ENCODE results near the gene CGREF1. TPM values are rescaled to one million over a fixed set of nuclear protein-coding genes. Genes with fewer than 3 reads are reported as not detected.

CGREF1 gene
- polyA plus RNA-seq, 1 donor from 2014 or later, result 24.5 TPM

DNA sequence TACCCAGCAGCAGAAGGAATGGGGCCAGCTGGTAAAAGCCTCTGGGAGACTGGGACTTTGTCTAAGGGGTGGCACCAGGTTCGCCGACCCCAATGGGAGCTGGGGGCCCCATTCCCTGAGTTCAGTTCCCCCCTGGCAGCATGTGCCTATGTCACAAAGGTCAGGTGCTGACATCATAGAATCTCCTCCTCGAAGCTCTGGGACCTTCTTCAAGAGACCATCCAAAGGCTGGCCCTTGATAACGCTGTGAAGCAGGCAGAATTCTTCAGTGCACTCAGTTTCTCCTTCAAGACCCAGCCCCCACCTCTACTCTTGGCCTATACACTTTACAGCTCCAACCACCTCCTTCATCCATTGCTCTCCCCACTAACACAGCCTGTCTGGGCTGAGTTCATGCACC lies 20.4 kb upstream of the CGREF1 start, which contains the start of gene PRR30:
TSS of gene PRR30 (minus strand) at position 101 of the 400 bp plus-strand sequence. CDS start 1,081 bp downstream, outside the sequence.
- TF ChIP-seq EP300 (conservative IDR thresholded peaks at IDR 0.05; ENCODE audit: poor library complexity, severe bottlenecking) (no peak), EZH2 (IDR thresholded peaks at IDR 0.05; ENCODE audit: borderline replicate concordance, insufficient read depth, low read length, poor library complexity, severe bottlenecking) (no peak), RAD21 (conservative IDR thresholded peaks at IDR 0.05) (no peak), MXI1 (conservative IDR thresholded peaks at IDR 0.05; ENCODE audit: poor library complexity, severe bottlenecking) (no peak), TAF1 (IDR thresholded peaks at IDR 0.05; ENCODE audit: low read depth) (no peak), SMC3 (conservative IDR thresholded peaks at IDR 0.05; ENCODE audit: poor library complexity) (no peak), POLR2AphosphoS5 (IDR thresholded peaks at IDR 0.05) (no peak)
- TF ChIP-seq, protein P1, sequence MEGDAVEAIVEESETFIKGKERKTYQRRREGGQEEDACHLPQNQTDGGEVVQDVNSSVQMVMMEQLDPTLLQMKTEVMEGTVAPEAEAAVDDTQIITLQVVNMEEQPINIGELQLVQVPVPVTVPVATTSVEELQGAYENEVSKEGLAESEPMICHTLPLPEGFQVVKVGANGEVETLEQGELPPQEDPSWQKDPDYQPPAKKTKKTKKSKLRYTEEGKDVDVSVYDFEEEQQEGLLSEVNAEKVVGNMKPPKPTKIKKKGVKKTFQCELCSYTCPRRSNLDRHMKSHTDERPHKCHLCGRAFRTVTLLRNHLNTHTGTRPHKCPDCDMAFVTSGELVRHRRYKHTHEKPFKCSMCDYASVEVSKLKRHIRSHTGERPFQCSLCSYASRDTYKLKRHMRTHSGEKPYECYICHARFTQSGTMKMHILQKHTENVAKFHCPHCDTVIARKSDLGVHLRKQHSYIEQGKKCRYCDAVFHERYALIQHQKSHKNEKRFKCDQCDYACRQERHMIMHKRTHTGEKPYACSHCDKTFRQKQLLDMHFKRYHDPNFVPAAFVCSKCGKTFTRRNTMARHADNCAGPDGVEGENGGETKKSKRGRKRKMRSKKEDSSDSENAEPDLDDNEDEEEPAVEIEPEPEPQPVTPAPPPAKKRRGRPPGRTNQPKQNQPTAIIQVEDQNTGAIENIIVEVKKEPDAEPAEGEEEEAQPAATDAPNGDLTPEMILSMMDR (IDR thresholded peaks at IDR 0.05; ENCODE audit: poor library complexity, severe bottlenecking), result no peak
- TF ChIP-seq, protein P2, sequence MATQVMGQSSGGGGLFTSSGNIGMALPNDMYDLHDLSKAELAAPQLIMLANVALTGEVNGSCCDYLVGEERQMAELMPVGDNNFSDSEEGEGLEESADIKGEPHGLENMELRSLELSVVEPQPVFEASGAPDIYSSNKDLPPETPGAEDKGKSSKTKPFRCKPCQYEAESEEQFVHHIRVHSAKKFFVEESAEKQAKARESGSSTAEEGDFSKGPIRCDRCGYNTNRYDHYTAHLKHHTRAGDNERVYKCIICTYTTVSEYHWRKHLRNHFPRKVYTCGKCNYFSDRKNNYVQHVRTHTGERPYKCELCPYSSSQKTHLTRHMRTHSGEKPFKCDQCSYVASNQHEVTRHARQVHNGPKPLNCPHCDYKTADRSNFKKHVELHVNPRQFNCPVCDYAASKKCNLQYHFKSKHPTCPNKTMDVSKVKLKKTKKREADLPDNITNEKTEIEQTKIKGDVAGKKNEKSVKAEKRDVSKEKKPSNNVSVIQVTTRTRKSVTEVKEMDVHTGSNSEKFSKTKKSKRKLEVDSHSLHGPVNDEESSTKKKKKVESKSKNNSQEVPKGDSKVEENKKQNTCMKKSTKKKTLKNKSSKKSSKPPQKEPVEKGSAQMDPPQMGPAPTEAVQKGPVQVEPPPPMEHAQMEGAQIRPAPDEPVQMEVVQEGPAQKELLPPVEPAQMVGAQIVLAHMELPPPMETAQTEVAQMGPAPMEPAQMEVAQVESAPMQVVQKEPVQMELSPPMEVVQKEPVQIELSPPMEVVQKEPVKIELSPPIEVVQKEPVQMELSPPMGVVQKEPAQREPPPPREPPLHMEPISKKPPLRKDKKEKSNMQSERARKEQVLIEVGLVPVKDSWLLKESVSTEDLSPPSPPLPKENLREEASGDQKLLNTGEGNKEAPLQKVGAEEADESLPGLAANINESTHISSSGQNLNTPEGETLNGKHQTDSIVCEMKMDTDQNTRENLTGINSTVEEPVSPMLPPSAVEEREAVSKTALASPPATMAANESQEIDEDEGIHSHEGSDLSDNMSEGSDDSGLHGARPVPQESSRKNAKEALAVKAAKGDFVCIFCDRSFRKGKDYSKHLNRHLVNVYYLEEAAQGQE (IDR thresholded peaks at IDR 0.05; ENCODE audit: borderline replicate concordance), result no peak
- Histone ChIP-seq H3K27me3 (ENCODE audit: insufficient read depth, low read depth, low read length) (no peaks in the 10 kb centered on the region), H3F3A (ENCODE audit: insufficient read depth, low read length, poor library complexity, severe bottlenecking) (no peaks in the 10 kb centered on the region), H3K27ac (ENCODE audit: low read length) (no peak within 1 kb of the TSS), H4K20me1 (ENCODE audit: insufficient read depth) (no peaks in the 10 kb centered on the region), H3K9ac (ENCODE audit: low read length) (no peak within 1 kb of the TSS), H3K36me3 (ENCODE audit: insufficient read depth, low read length) (no peaks in the 10 kb centered on the region), H3K4me3 (ENCODE audit: low read length) (no peak within 1 kb of the TSS), H3K9me3 (ENCODE audit: low read length) (no peaks in the 10 kb centered on the region), H3K4me2 (ENCODE audit: low read length) (no peak within 1 kb of the TSS), H3K79me2 (replicated peaks; ENCODE audit: insufficient read depth, low read length) (no peaks in the 10 kb centered on the region), H3K9me2 (ENCODE audit: insufficient read depth, low read length) (no peaks in the 10 kb centered on the region), H2AFZ (ENCODE audit: low read depth, low read length) (no peak within 1 kb of the TSS)

DNA sequence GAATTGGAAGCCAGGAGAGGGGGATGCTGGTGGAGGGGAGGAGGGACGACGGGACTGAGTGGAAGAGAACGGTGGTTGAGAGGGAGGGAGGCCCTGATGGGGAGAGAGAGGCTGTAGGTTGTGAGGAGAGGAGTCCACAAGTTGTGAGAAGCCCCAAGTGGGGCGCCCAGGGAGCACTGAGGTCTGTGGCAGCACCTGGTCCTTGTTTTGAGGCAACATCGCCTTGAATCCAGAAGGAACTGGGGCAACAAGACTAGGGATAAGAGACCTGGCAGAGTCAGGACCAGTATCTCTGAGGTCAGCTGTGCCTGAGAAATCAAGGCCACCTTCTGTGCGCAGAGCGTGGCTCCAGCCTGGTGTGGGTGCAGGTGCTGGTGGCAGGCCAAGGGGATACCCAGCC lies 19.2 kb upstream of the CGREF1 start:
- H3K36me3 ChIP-seq (ENCODE audit: insufficient read depth, low read length), result no peaks in the 10 kb centered on the region
- H3F3A ChIP-seq (ENCODE audit: insufficient read depth, low read length, poor library complexity, severe bottlenecking), result no peaks in the 10 kb centered on the region
- no peaks in the 10 kb centered on the region for H3K9me3 ChIP-seq (ENCODE audit: low read length)
- H3K27ac ChIP-seq (ENCODE audit: low read length), result no peak overlapping the region
- no peak overlapping the region for H3K4me3 ChIP-seq (ENCODE audit: low read length)
- no peaks in the 10 kb centered on the region for H4K20me1 ChIP-seq (ENCODE audit: insufficient read depth)
- TF ChIP-seq, protein P1 (IDR thresholded peaks at IDR 0.05; ENCODE audit: poor library complexity, severe bottlenecking), result no peak
- TF ChIP-seq MXI1 (conservative IDR thresholded peaks at IDR 0.05; ENCODE audit: poor library complexity, severe bottlenecking) (no peak), EZH2 (IDR thresholded peaks at IDR 0.05; ENCODE audit: borderline replicate concordance, insufficient read depth, low read length, poor library complexity, severe bottlenecking) (no peak), TAF1 (IDR thresholded peaks at IDR 0.05; ENCODE audit: low read depth) (no peak), SMC3 (conservative IDR thresholded peaks at IDR 0.05; ENCODE audit: poor library complexity) (no peak), RAD21 (conservative IDR thresholded peaks at IDR 0.05) (no peak), EP300 (conservative IDR thresholded peaks at IDR 0.05; ENCODE audit: poor library complexity, severe bottlenecking) (no peak), POLR2AphosphoS5 (IDR thresholded peaks at IDR 0.05) (no peak)
- TF ChIP-seq, protein P2 (IDR thresholded peaks at IDR 0.05; ENCODE audit: borderline replicate concordance), result no peak
- H3K9me2 ChIP-seq (ENCODE audit: insufficient read depth, low read length), result no peaks in the 10 kb centered on the region
- H3K9ac ChIP-seq (ENCODE audit: low read length), result no peak overlapping the region
- no peak overlapping the region for H2AFZ ChIP-seq (ENCODE audit: low read depth, low read length)
- H3K79me2 ChIP-seq (replicated peaks; ENCODE audit: insufficient read depth, low read length), result peaks cover 4% of the 10 kb centered on the region
- no peak overlapping the region for H3K4me2 ChIP-seq (ENCODE audit: low read length)
- no peaks in the 10 kb centered on the region for H3K27me3 ChIP-seq (ENCODE audit: insufficient read depth, low read depth, low read length)
